ENCODE data around the gene DGLUCY.
"Not testable (repeated sequence)": the region's sequence is repeated elsewhere in the genome, so short reads cannot be mapped to it uniquely, and the experiment has no call there.

Gene DGLUCY

GRCh38 chr14:91108941-91109611 lies 4.8 kb upstream of the DGLUCY start:
- DNase-seq (ENCODE audit: low spot score), result peak; percentile 51

- DNase-seq (ENCODE audit: low spot score), result no peak
These were observed 2.4 kb upstream of the DGLUCY start for GRCh38 chr14:91111443-91111842.

- DNase-seq (ENCODE audit: low spot score), result no peak
These were observed 1.7 kb upstream of the DGLUCY start for GRCh38 chr14:91112194-91112593.

GRCh38 chr14:91114079-91115065 lies 499 bp downstream of the DGLUCY start:
- DNase-seq (ENCODE audit: low spot score), result peak; percentile 77

- no peak for DNase-seq (ENCODE audit: low spot score)
These were observed 2.3 kb downstream of the DGLUCY start for GRCh38 chr14:91115986-91116770.

- peak; percentile 89 for DNase-seq (ENCODE audit: low spot score)
These were observed 3.2 kb downstream of the DGLUCY start for GRCh38 chr14:91116913-91117588.

GRCh38 chr14:91117960-91118359 lies 4.1 kb downstream of the DGLUCY start:
- DNase-seq (ENCODE audit: low spot score), result no peak

GRCh38 chr14:91118511-91119068 lies 4.7 kb downstream of the DGLUCY start:
- DNase-seq (ENCODE audit: low spot score), result no peak

GRCh38 chr14:91119556-91120311 lies 5.9 kb downstream of the DGLUCY start:
- no peak for DNase-seq (ENCODE audit: low spot score)

GRCh38 chr14:91123201-91123600 lies 9.3 kb downstream of the DGLUCY start:
- DNase-seq (ENCODE audit: low spot score), result no peak

- DNase-seq (ENCODE audit: low spot score), result not testable (repeated sequence)
These were observed 10.8 kb downstream of the DGLUCY start for GRCh38 chr14:91124406-91125270.

- DNase-seq (ENCODE audit: low spot score), result no peak
These were observed 11.4 kb downstream of the DGLUCY start for GRCh38 chr14:91125271-91125660.

- no peak for DNase-seq (ENCODE audit: low spot score)
These were observed 11.9 kb downstream of the DGLUCY start for GRCh38 chr14:91125801-91126200.

GRCh38 chr14:91126761-91127160 lies 12.9 kb downstream of the DGLUCY start:
- no peak for DNase-seq (ENCODE audit: low spot score)

GRCh38 chr14:91127401-91127801 lies 13.5 kb downstream of the DGLUCY start:
- DNase-seq (ENCODE audit: low spot score), result no peak

- DNase-seq (ENCODE audit: low spot score), result no peak
These were observed 14.1 kb downstream of the DGLUCY start for GRCh38 chr14:91127924-91128323.

- no peak for DNase-seq (ENCODE audit: low spot score)
These were observed 14.8 kb downstream of the DGLUCY start for GRCh38 chr14:91128699-91129098.

GRCh38 chr14:91129261-91129660 lies 15.4 kb downstream of the DGLUCY start:
- no peak for DNase-seq (ENCODE audit: low spot score)

GRCh38 chr14:91135039-91135438 lies 21.2 kb downstream of the DGLUCY start:
- DNase-seq (ENCODE audit: low spot score), result no peak

Data from CD4-positive, alpha-beta T cell treated with Interleukin-15 for 4 hours (primary cell).